IPS-NIHi7 (cell line): Measurements from ENCODE around the gene CST7.
"Not testable (repeated sequence)": the region's sequence is repeated elsewhere in the genome, so short reads cannot be mapped to it uniquely, and the experiment has no call there.

Experiments used
- DNase-seq: peaks from one replicate; pipeline ENCODE4 v3.0.0; 2012; ENCODE audit warnings: mixed read lengths; ENCODE audit errors: extremely low spot score

The CST7 gene

DNA sequence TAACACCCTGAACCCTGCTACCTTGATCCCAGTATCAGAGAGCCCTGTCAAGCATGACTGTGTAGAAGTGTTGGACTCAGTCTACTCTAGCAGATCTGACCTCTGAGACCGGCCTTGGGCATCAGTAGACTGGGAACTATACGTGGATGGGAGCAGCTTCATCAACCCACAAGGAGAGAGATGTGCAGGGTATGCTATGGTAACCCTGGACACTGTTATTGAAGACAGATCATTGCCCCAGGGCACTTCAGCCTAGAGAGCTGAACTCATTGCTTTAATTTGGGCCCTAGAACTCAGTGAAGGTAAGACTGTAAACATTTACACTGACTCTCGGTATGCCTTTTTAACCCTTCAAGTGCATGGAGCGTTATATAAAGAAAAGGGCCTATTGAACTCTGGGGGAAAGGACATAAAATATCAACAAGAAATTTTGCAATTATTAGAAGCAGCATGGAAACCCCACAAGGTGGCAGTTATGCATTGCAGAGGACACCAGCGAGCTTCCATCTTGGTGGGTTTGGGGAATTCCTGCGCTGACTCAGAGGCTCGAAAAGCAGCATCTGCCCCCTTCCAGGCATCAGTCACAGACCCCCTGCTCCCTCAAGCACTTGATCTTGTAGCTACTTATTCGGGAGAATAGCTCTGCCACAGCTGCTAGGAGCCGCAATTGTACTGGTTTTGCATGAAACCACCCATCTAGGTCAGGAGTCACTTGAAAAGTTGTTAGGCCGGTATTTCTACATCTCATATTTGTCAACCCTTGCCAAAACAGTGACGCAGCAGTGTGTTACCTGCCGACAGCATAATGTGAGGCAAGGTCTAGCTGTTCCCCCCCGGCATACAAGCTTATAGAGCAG lies 19.0 kb upstream of the CST7 start:
- DNase-seq: not testable (repeated sequence)

DNA sequence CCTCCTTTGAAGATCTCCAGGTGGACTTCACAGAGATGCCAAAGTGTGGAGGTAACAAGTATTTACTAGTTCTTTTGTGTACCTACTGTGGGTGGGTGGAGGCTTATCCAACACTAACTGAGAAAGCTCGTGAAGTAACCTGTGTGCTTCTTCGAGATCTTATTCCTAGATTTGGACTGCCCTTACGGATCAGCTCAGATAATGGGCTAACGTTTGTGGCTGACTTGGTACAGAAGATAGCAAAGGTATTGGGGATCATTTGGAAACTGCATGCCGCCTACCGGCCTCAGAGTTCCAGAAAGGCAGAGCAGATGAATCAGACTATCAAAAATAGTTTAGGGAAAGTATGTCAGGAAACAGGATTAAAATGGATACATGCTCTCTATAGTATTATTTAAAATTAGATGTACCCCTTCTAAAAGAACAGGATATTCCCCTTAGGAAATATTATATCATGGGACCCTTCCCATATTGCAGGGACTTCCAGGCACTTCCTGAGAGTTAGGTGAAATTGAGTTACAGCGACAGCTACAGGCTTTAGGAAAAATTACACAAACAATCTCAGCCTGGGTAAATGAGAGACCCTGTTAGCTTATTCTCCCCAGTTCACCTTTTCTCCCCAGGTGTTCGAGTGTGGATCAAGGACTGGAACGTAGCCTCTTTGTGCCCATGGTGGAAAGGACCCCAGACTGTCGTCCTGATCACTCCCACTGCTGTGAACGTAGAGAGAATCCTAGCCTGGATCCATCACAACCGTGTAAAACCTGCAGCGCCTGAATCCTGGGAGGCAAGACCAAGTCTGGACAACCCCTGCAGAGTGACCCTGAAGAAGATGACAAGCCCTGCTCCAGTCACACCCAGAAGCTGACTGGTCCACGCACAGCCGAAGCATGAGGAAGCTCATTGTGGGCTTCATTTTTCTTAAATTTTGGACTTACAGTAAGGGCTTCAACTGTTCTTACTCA lies 18.1 kb upstream of the CST7 start:
- DNase-seq: not testable (repeated sequence)

DNA sequence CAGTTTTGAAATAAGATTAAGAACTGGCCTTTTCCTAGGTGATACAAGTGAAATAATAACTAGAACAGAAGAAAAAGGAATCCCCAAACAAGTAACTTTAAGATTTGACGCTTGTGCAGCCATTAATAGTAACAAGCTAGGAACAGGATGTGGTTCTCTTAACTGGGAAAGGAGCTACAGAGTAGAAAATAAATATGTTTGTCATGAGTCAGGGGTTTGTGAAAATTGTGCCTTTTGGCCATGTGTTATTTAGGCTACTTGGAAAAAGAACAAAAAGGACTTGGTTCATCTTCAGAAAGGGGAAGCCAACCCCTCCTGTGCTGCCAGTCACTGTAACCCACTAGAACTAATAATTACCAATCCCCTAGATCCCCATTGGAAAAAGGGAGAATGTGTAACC lies 17.2 kb upstream of the CST7 start:
- DNase-seq: not testable (repeated sequence)

DNA sequence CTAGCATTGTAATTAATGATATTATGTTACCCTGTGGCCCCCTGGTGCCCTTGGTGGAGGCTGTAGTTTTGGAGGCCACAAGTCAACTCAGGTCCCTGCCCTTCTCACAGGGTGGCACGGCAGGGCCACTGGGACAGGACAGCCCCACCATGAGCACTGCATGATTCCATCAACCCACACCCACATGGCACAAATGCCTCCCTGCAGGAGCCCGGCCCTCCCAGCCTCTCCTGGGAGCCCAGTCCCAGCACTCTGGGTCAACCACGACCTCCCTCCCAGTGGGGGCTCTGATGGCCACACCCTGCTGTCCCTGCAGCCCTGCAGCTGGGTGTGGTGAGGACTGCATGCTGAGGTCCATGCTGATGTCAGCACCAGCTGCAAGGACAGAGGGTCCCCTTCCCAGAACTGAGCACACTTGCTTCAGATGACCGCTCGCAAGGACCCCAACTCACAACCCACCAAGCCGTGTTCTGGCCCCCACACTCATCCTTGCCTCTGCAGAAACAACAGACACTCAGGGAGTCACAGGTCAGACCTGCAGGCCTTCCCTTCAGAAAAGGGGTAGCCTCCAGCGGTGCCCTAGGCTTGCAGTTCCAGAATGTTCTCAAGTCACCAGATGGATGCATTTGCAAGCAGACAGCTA lies 15.7 kb upstream of the CST7 start:
- DNase-seq: no peak

DNA sequence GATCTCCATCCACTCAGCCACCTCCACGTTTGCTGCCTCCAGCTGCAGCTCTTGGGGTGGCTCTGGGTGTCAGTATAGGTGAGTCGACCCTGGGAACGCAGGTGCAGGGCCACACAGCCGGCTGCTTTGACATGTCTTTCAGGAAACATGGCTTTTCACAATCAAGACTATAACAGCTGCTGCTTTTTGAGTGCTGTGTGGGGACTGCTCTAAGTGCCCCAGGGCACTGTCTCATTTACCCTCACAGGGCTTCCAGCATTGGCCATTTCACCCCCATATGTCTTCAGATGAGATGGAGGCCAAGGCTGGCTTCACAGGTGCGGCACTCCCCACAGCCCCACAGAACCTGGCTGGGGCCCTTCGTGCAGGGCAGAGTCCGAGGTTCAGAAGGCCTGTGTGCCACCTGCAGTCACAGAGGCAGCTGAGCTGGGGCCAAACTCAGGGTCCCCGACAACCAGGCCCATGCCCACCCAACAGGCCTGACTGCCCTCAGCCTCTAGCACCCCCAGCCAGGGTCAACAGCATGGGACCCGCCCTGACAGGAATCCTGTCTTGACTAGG lies 14.9 kb upstream of the CST7 start:
- DNase-seq: no peak

DNA sequence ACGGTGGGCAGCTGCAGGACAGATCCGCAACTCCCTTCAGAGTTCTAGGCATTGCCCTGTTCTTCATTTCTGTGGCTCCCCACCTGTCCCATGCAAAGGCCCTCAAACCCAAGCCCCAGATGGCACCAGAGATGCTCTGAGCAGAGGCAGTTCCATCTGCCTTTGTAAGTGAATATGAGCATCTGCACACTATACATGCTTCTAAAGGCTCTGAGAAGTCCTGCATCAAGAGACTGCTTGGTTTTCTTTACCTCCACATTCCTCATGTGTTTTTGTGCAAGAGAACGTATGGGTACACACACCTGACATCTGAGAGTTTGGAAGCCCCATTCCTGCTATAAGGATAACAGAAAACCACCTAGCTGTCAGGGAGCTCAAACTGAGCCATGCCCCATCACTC lies 14.4 kb upstream of the CST7 start:
- DNase-seq: no peak

DNA sequence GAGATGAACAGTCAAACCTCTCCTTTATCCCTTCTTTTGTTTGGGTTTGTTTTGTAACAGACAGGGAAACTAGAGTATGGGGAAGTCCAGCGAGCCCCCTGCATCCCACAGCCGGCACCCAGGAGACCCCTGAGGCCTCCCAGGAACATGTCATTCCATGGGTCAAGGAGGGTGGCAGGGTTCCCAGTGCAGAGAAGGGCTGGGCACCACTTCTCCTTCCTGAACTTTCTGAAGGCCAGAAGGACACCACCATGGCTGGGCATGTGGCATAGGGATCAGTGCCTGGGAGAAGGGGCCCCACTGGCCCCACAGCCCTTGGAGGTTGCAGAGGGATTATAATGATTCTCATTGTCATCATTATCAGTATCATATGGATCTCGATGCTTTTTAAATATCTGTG lies 13.9 kb upstream of the CST7 start:
- no peak for DNase-seq

DNA sequence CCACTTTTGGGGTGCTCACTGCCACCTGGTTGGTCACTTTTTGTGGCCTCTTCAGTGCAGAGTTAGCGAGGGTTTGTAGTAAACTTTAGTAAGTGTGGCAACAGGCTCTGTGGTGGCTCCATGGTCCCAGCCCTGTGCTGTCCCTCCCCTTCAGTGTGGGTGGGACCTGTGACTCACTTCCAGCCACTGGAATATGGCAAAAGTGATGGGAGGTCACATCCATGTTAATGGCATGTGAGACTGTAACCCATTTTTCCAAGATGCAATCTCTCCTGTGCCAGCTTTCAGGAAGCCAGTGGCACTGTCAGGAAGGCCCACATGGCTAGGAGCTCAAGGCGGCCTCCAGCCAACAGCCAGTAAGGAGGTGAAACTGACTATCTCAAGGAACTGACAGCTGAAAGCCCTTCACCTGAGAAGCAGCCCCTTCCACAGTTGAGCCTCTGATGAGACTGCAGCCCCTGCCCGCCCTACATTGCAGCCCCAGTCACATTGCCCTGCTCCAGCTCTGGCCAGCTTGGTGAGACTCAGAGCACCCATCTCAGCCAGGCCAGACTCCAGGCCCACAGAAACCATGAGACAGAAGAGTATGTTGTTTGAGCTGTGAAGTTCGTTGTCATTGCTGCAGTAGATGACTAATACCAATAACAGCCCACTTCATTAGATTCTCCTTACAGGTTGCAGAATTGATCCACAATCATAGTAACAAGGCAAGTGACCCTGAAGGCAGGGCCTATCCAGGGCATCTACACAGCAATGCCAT lies 13.1 kb upstream of the CST7 start:
- DNase-seq: no peak

DNA sequence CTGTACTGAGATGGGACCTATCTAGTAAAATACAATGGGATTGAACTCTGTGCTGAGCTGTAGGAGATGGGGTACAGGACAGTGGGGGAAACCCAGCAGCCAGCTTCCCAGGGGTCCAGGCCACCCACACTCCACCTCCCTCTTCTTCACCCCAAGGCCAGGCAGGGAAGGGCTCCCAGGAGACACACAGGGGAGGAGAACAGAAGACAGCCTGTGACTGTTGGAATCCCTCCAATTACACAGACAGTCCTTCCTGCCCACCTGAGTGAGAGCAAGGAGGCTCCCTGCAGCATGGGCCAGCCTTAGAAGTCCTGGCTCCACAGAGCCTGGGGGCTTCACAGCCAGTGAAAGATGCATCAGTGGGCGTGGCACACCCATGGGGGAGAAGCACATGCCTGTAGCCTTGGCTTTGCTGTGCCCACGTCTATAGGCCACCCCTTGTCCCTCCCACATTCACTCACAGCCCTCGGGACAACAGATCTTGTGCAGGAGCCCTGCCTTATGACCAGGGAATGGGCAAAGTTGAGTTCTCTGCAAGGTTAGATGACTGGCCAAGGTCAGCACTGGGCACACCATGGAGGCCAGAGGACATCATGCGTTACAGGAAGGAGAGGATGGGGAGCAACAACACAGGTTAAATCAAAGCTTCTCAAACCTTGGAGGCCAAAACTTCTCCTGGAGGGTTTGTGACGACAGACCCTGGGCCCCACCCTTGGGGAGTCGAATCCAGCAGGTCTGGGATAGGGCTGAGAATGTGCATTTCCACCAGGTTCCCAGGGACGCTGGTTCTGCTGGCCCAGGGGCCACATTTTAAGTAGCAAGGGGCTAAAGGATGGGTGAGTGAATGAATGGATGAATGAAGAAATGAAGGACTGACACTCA lies 12.3 kb upstream of the CST7 start:
- no peak for DNase-seq

DNA sequence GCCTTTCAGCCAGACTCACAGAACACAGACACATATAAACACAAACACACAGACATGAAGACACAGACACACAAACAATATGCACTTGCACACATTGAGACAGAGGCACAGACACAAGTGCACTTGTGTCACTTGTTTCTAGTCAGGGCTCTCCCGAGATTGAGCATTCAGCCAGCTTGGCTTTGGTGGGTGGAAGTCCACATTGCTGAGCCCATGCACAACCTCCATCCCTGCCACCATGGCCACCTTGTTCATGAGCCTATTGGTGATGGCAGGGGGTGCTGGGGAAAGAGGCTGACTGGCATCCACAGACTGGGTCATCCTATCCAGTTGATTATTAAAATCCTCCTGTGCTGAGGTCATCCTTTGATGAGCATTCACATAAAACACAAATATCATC lies 11.5 kb upstream of the CST7 start:
- DNase-seq: no peak

DNA sequence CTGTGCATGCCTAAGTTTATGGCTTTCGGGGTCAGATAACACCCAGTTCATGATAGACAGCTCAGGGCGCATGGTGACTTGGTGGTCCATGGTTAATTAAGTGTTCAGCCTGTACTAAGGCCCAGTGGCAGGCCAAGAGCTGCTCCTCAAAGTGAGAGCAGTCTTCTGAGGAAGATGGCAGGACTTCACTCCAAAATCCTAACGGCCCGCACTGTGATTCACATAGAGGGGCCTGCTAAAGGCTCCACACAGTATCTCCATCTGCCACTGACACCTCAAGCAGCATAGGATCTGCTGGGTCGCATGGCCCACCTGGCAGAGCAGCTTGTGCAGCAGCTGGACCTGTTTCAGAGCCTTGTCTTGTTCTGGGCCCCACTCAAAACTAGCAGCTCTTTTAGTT lies 10.6 kb upstream of the CST7 start:
- no peak for DNase-seq

DNA sequence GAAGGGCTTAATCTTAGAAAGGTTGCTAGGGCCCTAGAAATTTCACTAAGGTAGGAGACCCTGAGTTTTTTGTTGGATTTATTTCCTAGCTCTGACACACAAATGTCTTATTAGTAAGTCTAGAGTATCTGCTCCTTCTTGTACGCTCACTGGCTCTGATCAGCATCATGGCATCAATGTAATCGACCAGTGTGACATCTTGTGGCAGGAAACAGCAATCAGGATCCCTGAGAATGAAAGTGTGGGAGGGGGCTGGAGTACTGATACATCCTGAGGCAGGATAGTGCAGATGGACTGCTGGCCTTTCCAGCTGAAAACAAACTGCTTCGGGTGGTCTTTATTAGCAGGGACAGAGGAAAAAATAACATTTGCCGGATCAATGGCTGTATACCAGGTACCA lies 10.0 kb upstream of the CST7 start:
- DNase-seq: no peak

DNA sequence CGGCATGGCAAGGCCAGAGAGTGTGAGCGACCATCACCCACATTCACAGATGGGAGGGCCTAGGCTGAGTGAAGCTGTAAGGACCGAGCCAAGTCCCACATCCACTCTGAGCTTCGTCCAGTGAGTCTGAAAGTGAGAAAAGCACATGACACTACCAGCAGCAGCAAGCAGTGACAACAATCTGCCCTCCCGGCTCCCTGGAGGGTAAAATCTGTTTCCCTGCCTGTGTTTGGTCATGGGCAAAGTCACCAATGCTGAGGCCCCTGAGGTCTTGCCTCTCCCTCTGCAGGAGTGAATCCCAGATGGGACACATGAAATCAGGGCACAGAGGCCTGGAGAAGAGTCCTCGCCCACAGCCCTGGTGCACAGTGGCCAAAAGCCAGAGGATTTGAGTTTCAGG lies 6.4 kb upstream of the CST7 start:
- DNase-seq: no peak

DNA sequence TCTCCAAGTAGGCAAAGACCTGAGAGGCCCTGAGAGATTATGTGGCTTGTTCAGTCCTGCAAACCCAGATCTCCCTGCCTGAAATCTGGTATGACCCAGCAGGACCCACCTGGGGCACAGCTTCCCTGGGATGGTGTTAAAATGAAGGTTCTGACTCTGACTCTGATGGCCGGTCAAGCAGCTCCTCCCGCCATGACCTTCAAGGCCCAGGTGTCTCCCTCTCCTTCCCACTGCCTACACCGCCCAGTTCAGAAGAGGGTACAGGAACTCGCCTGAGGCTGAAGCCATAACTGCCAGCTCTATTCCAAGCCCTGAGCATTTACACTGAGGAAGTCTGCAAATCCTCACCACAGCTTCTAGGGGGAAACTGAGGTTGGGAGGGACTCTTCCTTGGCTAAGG lies 5.9 kb upstream of the CST7 start:
- no peak for DNase-seq

DNA sequence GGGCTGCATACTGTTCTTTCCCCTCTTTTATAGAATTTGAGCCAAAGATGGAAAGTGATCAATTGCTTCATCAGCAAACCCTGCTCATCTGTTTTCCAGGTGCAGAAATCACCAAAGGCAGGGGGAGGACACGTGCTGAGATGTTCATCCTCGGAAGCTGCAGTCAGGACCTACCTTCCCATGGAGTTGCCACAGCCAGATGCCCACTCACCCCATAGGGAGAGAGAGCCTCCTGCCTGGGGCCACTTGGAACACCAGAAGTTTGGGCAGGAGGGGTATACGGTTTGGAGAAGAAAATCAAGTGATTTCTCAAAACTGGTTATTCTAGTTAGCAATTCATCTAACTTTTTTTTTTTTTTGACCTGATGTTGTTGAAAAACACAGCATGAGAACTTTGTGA lies 5.3 kb upstream of the CST7 start:
- DNase-seq: no peak

DNA sequence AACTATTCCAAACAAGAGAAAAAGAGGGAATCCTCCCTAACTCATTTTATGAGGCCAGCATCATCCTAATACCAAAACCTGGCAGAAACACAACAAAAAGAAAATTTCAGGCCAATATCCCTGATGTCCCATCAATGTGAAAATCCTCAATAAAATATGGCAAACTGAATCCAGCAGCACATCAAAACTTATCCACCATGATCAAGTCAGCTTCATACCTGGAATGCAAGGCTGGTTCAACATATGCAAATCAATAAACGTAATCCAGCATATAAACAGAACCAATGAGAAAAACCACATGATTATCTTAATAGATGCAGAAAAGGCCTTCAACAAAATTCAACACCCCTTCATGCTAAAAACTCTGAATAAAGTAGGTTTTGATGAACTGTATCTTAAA lies 2.7 kb upstream of the CST7 start:
- DNase-seq: not testable (repeated sequence)

DNA sequence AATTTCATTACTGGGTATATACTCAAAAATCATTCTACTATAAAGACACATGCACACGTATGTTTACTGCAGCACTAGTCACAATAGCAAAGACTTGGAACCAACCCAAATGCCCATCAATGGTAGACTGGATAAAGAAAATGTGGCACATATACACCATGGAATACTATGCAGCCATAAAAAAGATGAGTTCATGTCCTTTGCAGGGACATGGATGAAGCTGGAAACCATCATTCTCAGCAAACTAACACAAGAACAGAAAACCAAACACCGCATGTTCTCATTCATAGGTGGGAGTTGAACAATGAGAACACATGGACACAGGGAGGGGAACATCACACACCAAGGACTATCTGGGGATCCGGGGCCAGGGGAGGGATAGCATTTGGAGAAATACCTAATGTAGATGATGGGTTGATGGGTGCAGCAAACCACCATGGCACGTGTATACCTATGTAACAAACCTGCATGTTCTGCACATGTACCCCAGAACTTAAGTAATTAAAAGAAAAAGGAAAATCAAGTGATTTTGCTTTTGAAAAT lies 602 bp upstream of the CST7 start:
- DNase-seq: not testable (repeated sequence)

DNA sequence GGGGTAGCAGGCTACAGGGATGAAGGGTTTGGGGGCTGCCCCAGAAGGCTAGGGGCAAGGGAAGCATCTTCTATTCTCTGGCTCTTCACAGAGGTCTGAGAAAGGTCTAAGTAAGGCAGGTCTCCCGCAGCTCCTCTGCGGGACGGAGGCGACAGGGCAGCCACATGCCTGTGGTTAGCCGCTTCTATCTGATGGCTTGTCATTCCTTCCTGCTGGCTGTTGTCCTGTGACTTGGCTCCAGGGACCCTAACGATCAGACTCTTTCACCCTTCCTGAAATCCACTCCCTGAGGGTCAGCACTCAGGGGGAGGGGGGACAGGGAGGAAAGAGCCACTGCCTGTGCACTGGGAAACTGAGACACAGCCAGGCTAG lies 673 bp downstream of the CST7 start:
- no peak for DNase-seq

DNA sequence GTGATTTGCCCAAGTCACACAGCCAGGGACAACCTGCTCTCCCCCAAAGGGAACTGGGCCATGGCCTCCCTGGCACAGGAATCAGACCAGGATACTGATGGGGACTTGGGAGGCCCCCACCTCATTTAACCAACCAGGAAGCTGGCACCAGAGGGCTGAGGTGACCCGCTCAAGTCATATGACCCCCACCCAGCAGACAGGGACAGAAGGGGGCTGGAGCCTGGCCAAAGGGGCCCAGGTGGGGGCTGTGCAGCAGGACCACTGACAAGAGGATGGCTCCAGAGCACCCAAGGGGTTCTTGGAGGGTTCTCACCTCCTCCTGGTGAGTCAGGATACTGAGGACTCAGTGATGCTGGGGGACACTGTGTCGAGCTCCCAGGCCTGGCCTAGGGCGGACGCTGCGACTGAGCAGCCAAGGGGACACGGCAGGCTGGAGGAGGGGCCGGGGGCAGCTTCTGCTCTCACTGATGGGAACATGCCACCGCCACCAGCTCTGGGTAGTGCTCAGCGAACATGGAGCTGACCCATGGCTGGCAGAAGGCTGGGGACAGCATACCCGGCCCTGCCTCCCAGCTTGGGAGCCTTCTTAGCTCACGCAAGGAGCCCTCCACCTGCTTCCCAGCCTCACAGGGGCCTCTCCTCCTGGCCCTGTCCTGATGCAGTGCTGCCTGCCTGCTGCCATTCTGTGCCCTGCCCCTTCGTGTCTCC lies 1.2 kb downstream of the CST7 start:
- no peak for DNase-seq
